ENCODE measurements around the gene SLC17A2. TPM values are rescaled to one million over a fixed set of nuclear protein-coding genes. Genes with fewer than 3 reads are reported as not detected.

The SLC17A2 gene
- total and polyA plus RNA-seq, 2 of the 8 experiments (the other 6 are each of a cell fraction or from before 2014, with no cell fraction given) = not detected

- TF ChIP-seq RAD21 (IDR thresholded peaks at IDR 0.05 in 1 of 2, conservative IDR thresholded peaks at IDR 0.05 in 1 of 2; ENCODE audit: low read depth in 2 of 2, low read length in 2 of 2) = no peak
- no peak for TF ChIP-seq JUN (IDR thresholded peaks at IDR 0.05; ENCODE audit: low read depth, low read length)
- no peak for TF ChIP-seq BACH1 (IDR thresholded peaks at IDR 0.05; ENCODE audit: low read length)
- no peak for TF ChIP-seq SP4 (IDR thresholded peaks at IDR 0.05; ENCODE audit: low read length)
- no peak for TF ChIP-seq CBX5 (IDR thresholded peaks at IDR 0.05; ENCODE audit: low read depth, low read length)
- peak in 1 of 2 experiments; percentile 72; a peak in 1 of 4 replicates for TF ChIP-seq HDAC2 (IDR thresholded peaks at IDR 0.05; ENCODE audit: borderline replicate concordance in 1 of 2, low read depth in 2 of 2, low read length in 2 of 2)
- peak; percentile 80 for TF ChIP-seq YY1 (IDR thresholded peaks at IDR 0.05; ENCODE audit: low read depth, low read length)
- TF ChIP-seq RNF2 (IDR thresholded peaks at IDR 0.05; ENCODE audit: borderline replicate concordance, low read depth, low read length, missing control alignments, poor library complexity, severe bottlenecking) = no peak
- peak; percentile 54 for TF ChIP-seq CEBPB (IDR thresholded peaks at IDR 0.05; ENCODE audit: low read depth, low read length)
- TF ChIP-seq RXRA (IDR thresholded peaks at IDR 0.05; ENCODE audit: insufficient read depth, low read depth, low read length) = 0 out of 2 replicates have a peak, but pooled peaks have one; percentile 28
- TF ChIP-seq POLR2AphosphoS5 (IDR thresholded peaks at IDR 0.05; ENCODE audit: low read depth, low read length) = peak; percentile 92
- no peak for TF ChIP-seq BRCA1 (IDR thresholded peaks at IDR 0.05; ENCODE audit: low read depth, low read length)
- no peak for TF ChIP-seq SIN3A (conservative IDR thresholded peaks at IDR 0.05 in 1 of 2, IDR thresholded peaks at IDR 0.05 in 1 of 2; ENCODE audit: low read depth in 1 of 2, low read length in 2 of 2)
- peak; percentile 89; the same call in 1 of the 2 replicates for TF ChIP-seq RBBP5 (IDR thresholded peaks at IDR 0.05; ENCODE audit: borderline replicate concordance, low read depth, low read length)
- peak; percentile 82 to 98 for TF ChIP-seq BCL11A (IDR thresholded peaks at IDR 0.05; ENCODE audit: low read depth in 2 of 2, low read length in 2 of 2)
- TF ChIP-seq CTCF (IDR thresholded peaks at IDR 0.05; ENCODE audit: control extremely low read depth in 1 of 3, insufficient read depth in 1 of 3, low read depth in 1 of 3, low read length in 3 of 3) = no peak
- TF ChIP-seq SIX5 (IDR thresholded peaks at IDR 0.05; ENCODE audit: low read depth, low read length) = no peak
- no peak for TF ChIP-seq TBP (IDR thresholded peaks at IDR 0.05; ENCODE audit: low read depth, low read length)
- peak; percentile 32; the same call in 1 of the 2 replicates for TF ChIP-seq TEAD4 (IDR thresholded peaks at IDR 0.05; ENCODE audit: low read depth, low read length)
- TF ChIP-seq NANOG (IDR thresholded peaks at IDR 0.05; ENCODE audit: insufficient read depth, low read depth, low read length, poor library complexity, severe bottlenecking) = peak; percentile 87
These were observed 33.1 kb upstream of the SLC17A2 start (continued) for GRCh38 chr6:25963426-25964123.

Measured in H1 (cell line).